Urinary bladder (tissue), 4 donors: ENCODE data around the gene DNAJA1. TPM values are rescaled to one million over a fixed set of nuclear protein-coding genes. Genes with fewer than 3 reads are reported as not detected.
A peak's percentile ranks its signal among the peaks of the same experiment; 100 is the strongest.

Source experiments
- DNase-seq: peaks from one replicate; pipeline ENCODE4 v3.0.0-alpha.2; 2015; ENCODE audit errors: extremely low spot score
- H3K27ac ChIP-seq: one replicate; pipeline ENCODE4 v1.5.1; 2013; ENCODE audit warnings: low read depth, mild to moderate bottlenecking, moderate library complexity
- H3K36me3 ChIP-seq: one replicate; pipeline ENCODE4 v1.6.1; 2013; ENCODE audit warnings: mild to moderate bottlenecking, moderate library complexity; ENCODE audit not compliant: insufficient read depth
- H3K4me1 ChIP-seq: one replicate; pipeline ENCODE4 v1.6.1; 2013; ENCODE audit warnings: mild to moderate bottlenecking, moderate library complexity; ENCODE audit not compliant: insufficient read depth
- H3K4me3 ChIP-seq: one replicate; pipeline ENCODE4 v1.5.1; 2013; ENCODE audit warnings: low read depth, low read length
- WGBS: extraction: QIAGEN DNeasy Blood & Tissue Kit; methylation state at CpG from one replicate; pipeline ENCODE4 v1.1.7; 2013; 5-methylcytosine and 5-hydroxymethylcytosine counted together
- polyA plus RNA-seq: library from polyadenylated mRNA; stranded (reverse); fragments of 200-250 nt; gene quantifications from one replicate; pipeline ENCODE4 v1.2.3, GENCODE V29; 2013
- total RNA-seq: library from RNA; depleted of rRNA; stranded (reverse); fragments of >200 nt; gene quantifications from one replicate; pipeline ENCODE4 v1.2.3, GENCODE V29; 2014
- donor health status: healthy with polysubstance abuse.
- donor health status: healthy.

DNAJA1 gene
- total and polyA plus RNA-seq, 2 donors, result 84.0 to 97.7 TPM

DNA sequence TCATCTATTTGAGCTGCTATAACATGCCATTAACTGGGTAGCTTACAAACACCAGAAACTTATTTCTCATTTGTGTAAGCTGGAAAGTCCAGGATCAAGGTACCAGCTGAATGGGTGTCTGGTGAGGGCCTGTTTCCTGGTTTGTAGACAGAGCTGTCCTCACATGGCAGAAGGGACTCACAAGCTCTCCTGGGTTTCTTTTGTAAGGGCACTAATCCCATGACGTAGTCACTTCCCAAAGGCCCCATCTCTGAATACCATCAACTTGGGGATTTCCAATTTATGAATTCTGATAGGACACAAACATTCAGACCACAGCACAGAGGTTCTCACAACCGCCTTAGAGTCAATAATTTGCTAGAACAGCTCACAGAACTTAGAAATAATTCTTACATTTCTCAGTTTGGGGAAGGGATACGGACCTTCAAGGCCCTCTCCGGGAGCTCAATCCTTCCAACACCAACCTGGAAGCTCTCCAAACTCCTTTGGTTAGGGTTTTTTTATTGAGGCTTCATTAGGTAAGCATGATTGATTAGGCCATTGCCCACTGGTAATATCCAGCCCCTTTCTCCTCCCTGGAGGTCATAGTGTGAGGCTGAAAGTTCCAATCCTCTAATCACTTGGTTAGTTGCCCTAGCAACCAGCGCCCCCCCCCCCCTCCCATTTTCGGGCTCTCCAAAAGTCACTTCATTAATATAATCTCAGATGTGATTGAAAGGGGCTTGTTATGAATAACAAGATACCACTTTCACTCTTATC is 7.6 kb upstream of the DNAJA1 start:
- no peaks in the 10 kb centered on the region for H3K4me1 ChIP-seq
- H3K4me3 ChIP-seq, result no peak overlapping the region
- no peaks in the 10 kb centered on the region for H3K36me3 ChIP-seq
- no peak overlapping the region for H3K27ac ChIP-seq
- no peak for DNase-seq
- 91% methylated on average over 6 of the region's 6 CpGs for WGBS

DNA sequence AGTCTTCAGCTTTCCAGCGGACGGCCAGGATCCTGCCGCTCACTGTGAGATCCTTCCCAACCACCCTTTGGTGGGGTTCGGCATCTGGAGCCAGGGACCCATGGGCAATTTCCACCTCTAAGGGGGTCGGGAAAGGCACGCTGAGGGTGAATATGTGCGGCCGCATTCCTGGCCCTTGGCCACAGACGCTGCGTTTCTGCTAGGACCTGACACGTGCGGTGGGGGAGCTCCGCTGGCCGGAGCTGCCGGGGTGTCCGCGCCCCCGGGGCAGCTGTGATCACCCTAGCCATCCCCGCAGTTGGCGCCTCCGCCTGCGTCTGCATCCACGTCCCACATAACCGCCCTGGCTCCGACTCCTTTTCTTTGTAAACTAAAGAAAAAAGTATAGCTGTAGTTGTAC is 5.3 kb upstream of the DNAJA1 start:
- no peak overlapping the region for H3K4me3 ChIP-seq
- WGBS, result 88% methylated on average over 25 of the region's 25 CpGs
- no peaks in the 10 kb centered on the region for H3K36me3 ChIP-seq
- H3K4me1 ChIP-seq, result no peaks in the 10 kb centered on the region
- no peak overlapping the region for H3K27ac ChIP-seq
- no peak for DNase-seq

DNA sequence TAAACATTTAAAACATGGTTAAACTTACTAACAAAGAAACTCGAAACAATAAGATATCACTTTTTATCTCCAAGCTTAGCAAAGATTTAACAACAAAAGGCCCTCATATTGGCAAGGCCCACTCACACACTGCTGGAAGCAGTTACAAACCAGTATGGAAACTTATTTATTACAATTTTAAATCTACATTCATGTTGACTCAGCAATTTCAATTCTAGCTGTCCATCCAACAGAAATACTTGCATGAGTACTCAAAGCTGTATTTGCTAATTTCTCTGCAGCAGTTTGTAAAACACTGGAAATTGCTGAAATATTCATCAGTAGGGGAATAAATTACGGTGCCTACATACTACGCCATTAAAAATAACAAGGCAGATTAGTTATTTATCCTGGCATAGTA is 2.8 kb upstream of the DNAJA1 start:
- Histone ChIP-seq H3K4me3 (no peak overlapping the region), H3K27ac (no peak overlapping the region), H3K4me1 (no peaks in the 10 kb centered on the region), H3K36me3 (no peaks in the 10 kb centered on the region)
- 88% methylated on average over 3 of the region's 3 CpGs for WGBS
- DNase-seq, result no peak

GRCh38 chr9:33022755-33023154 is 2.3 kb upstream of the DNAJA1 start:
- Histone ChIP-seq H3K4me1 (no peaks in the 10 kb centered on the region), H3K4me3 (no peak overlapping the region), H3K27ac (no peak overlapping the region), H3K36me3 (no peaks in the 10 kb centered on the region)
- no peak for DNase-seq
- WGBS, result 90% methylated on average over 7 of the region's 7 CpGs

DNA sequence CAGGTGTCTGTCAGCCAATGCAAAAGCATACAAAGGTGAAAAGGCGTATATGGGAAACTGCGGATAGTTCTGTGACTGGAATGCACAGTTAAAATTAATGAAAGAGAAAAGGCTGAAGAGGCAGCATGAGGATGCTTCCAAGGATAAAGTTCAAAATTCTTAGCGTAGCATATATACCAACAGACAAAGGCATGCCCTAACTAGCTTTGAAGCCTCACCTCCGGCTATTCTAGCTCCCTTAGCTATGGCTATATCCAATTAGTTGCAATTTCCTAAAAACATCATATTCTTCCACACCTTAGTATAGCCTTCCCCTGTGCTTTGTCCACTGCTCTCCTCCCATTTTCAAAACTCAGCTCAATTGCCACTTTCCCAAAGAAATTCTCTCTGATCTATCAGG is 1.4 kb upstream of the DNAJA1 start:
- Histone ChIP-seq H3K4me3 (no peak overlapping the region), H3K36me3 (no peaks in the 10 kb centered on the region), H3K4me1 (no peaks in the 10 kb centered on the region), H3K27ac (peak overlapping the region; percentile 15)
- no peak for DNase-seq
- WGBS, result 90% methylated on average over 4 of the region's 4 CpGs

- H3K27ac ChIP-seq, result peak overlapping the region; percentile 15
- 13% methylated on average over 33 of the region's 33 CpGs for WGBS
- H3K4me3 ChIP-seq, result peak overlapping the region; percentile 98
- DNase-seq, result no peak
- H3K4me1 ChIP-seq, result peaks cover 2% of the 10 kb centered on the region
- H3K36me3 ChIP-seq, result peaks cover 2% of the 10 kb centered on the region
Measured at GRCh38 chr9:33024126-33024965, 727 bp upstream of the DNAJA1 start.

DNA sequence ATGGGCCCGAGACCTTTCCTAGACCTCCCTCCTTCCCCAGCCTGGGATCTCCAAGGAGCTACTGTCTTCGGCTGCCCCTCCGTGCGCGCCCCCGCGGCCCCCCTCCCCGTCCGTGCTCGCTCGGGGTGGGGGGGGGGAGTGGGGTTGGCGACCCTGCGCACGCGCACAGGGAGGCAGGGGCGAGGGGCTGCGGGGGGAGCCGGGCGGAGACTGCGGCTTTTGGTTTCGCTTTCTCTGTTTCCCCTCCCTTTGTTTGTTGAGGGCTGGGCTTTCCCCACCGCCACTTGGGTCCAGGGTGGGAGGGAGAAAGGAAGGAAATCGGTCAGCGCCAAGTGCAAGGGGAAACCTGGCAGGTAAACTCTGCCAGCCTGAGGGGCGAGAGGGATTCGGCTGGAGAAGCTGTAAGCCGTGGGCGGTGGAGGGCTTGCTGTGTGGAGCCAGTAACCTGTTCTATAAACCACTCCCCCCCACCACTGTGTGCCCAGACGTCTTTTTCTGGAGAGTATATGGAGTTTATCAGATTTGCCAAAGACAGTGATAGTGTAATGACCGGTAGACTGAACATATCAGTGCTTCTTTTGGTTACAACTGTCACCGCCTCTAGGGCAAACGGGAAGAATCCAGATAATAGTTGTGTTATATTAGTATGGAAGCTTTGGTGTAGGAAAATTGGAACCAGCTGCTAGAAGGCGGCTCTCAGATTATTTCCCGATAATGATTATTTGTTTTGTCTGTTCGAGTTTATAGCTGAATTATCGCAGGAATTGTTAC is 684 bp downstream of the DNAJA1 start:
- 1% methylated on average over 36 of the region's 36 CpGs for WGBS
- Histone ChIP-seq H3K4me1 (peaks cover 2% of the 10 kb centered on the region), H3K27ac (peak overlapping the region; percentile 98), H3K4me3 (peak overlapping the region; percentile 98), H3K36me3 (peaks cover 2% of the 10 kb centered on the region)
- peak; percentile 62 for DNase-seq

GRCh38 chr9:33029231-33029786 is 4.2 kb downstream of the DNAJA1 start:
- H3K4me1 ChIP-seq, result peaks cover 2% of the 10 kb centered on the region
- no peak overlapping the region for H3K4me3 ChIP-seq
- WGBS, result 30% methylated on average over 4 of the region's 4 CpGs
- no peak for DNase-seq
- H3K36me3 ChIP-seq, result peaks cover 5% of the 10 kb centered on the region
- H3K27ac ChIP-seq, result no peak overlapping the region

GRCh38 chr9:33030285-33030684 is 5.2 kb downstream of the DNAJA1 start:
- H3K36me3 ChIP-seq, result peaks cover 5% of the 10 kb centered on the region
- no peak overlapping the region for H3K27ac ChIP-seq
- 85% methylated on average over 5 of the region's 5 CpGs for WGBS
- H3K4me3 ChIP-seq, result no peak overlapping the region
- no peak for DNase-seq
- peaks cover 2% of the 10 kb centered on the region for H3K4me1 ChIP-seq

DNA sequence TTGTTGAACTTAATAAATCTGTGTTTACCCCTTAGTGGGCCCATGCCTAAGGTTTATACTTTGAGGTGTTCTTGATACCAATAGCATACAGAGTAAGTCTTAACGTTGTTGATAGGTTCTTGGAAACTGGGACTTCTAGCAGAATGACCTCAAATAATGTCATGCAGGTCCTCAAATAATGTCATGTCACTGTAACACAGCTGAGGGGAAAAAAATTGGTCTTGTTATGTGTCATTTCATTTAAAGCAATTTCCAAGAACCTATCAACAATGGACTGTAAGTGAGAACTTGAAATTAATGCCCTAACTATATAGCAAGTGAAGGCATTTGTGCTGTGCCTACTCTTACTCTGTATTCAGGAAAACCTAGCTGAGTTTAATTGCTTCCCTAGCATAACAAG is 7.2 kb downstream of the DNAJA1 start:
- Histone ChIP-seq H3K4me1 (peaks cover 2% of the 10 kb centered on the region), H3K27ac (no peak overlapping the region), H3K36me3 (peaks cover 11% of the 10 kb centered on the region), H3K4me3 (no peak overlapping the region)
- DNase-seq, result no peak
- WGBS, result 76% methylated on average over 1 of the region's 1 CpG

DNA sequence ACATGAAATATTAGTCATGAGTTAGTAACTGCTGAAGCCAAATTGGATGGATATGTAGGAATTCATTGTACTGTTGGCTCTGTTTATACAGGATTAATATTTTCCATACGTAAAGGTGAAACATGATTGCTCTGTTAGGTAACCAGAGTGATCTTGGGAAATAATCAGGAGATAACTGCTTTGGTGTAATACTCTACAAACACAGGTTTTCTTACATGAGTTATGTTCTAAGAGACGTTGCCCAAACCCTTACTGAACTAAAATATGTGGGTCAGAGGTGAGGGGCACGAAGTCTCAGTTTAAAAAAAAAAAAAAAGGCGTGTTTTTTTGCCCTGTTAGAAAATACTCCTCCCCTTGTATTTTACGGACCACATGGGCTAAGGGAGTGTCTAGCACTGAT is 7.8 kb downstream of the DNAJA1 start:
- H3K4me1 ChIP-seq, result peaks cover 2% of the 10 kb centered on the region
- H3K4me3 ChIP-seq, result no peak overlapping the region
- H3K36me3 ChIP-seq, result peaks cover 11% of the 10 kb centered on the region
- no peak for DNase-seq
- no peak overlapping the region for H3K27ac ChIP-seq
- WGBS, result 77% methylated on average over 5 of the region's 5 CpGs

- no peak for DNase-seq
- 87% methylated on average over 9 of the region's 9 CpGs for WGBS
- Histone ChIP-seq H3K4me3 (no peak overlapping the region), H3K36me3 (peaks cover 11% of the 10 kb centered on the region), H3K4me1 (no peaks in the 10 kb centered on the region), H3K27ac (no peak overlapping the region)
Measured at GRCh38 chr9:33040792-33041431, 15.8 kb downstream of the DNAJA1 start.
